Panc1 (cell line): ENCODE measurements around the gene CYB5A. TPM values are rescaled to one million over a fixed set of nuclear protein-coding genes. Genes with fewer than 3 reads are reported as not detected.

ENCODE experiments used
- ATAC-seq: fragments of 200-7000 bp; cut with Tn5 transposase; 2 replicates; pipeline ENCODE4 v1.9.1; 2020; ENCODE audit warnings: mild to moderate bottlenecking, moderate library complexity
- BruUV-seq: library from RNA; stranded (reverse); fragments of 400-500 nt; replicated peaks from 2 replicates; lab custom pipeline; 2021; lab: Mats Ljungman, UMichigan
- CTCF ChIA-PET: fragments of 300-600 bp; sonication (Branson Sonifier 250); formaldehyde crosslinking; loops from one replicate; lab custom pipeline; 2022; ENCODE audit warnings: antibody characterized with exemption; lab: Charles Lee
- POLR2A ChIA-PET: fragments of 300-600 bp; sonication (Branson Sonifier 250); formaldehyde crosslinking; loops from one replicate; lab custom pipeline; 2022; ENCODE audit warnings: antibody characterized with exemption; lab: Charles Lee
- DNase-seq: peaks from one replicate; pipeline ENCODE4 v3.0.0-alpha.2; 2010; ENCODE audit warnings: low read depth, low spot score
- H3K27ac ChIP-seq: 2 replicates; pipeline ENCODE4 v1.5.1; 2011; ENCODE audit warnings: mild to moderate bottlenecking, low read length, inconsistent platforms
- H3K27me3 ChIP-seq: fragments of 200-500 bp; sonication (Bioruptor generic); 2 replicates; pipeline ENCODE4 v1.6.0; 2014; ENCODE audit warnings: low read length, inconsistent platforms; ENCODE audit not compliant: control insufficient read depth, insufficient read depth
- H3K36me3 ChIP-seq: fragments of 200-500 bp; sonication (Bioruptor generic); 2 replicates; pipeline ENCODE4 v1.5.1; 2014; ENCODE audit warnings: inconsistent platforms, mild to moderate bottlenecking, low read length, moderate library complexity; ENCODE audit not compliant: control insufficient read depth, insufficient read depth
- H3K4me1 ChIP-seq: 2 replicates; pipeline ENCODE4 v1.5.1; 2011; ENCODE audit warnings: inconsistent platforms, mild to moderate bottlenecking, low read length, moderate library complexity; ENCODE audit not compliant: control insufficient read depth, insufficient read depth
- H3K4me3 ChIP-seq, 2 experiments: 2 replicates each; pipeline ENCODE4 v1.5.1; 2011 to 2012; ENCODE audit warnings: low read depth in 2 of 2, low read length in 2 of 2, mild to moderate bottlenecking in 2 of 2, inconsistent platforms in 1 of 2, moderate library complexity in 1 of 2
- H3K9me3 ChIP-seq: fragments of 200-500 bp; sonication (Bioruptor generic); 2 replicates; pipeline ENCODE4 v1.5.1; 2014; ENCODE audit warnings: low read depth, mild to moderate bottlenecking, inconsistent platforms, low read length, moderate library complexity; ENCODE audit not compliant: control insufficient read depth, insufficient read depth
- POLR2AphosphoS5 ChIP-seq: IDR thresholded peaks from 2 replicates; pipeline ENCODE4 v1.6.1; 2012; ENCODE audit warnings: mild to moderate bottlenecking, low read depth, low read length, moderate library complexity
- SIN3A ChIP-seq: IDR thresholded peaks from 2 replicates; pipeline ENCODE4 v1.6.1; 2012; ENCODE audit warnings: low read depth, mild to moderate bottlenecking, low read length, moderate library complexity, borderline replicate concordance; ENCODE audit not compliant: insufficient read depth
- TCF7L2 ChIP-seq: IDR thresholded peaks from 2 replicates; pipeline ENCODE4 v1.6.1; 2011; ENCODE audit warnings: mild to moderate bottlenecking, low read depth, low read length, inconsistent platforms
- in situ Hi-C: cut with HindIII; loops from 2 replicates; pipeline ENCODE4 v1.10.0; 2016; ENCODE audit warnings: low sequenced_read_pairs, low pct_unique_long_range_greater_than_20kb
- intact Hi-C: fragments of 100-400 bp; cut with micrococcal nuclease; formaldehyde crosslinking; loops from one replicate; pipeline ENCODE4 v1.10.0; 2022; ENCODE audit not compliant: unreplicated experiment
- total RNA-seq: library from RNA; stranded (reverse); gene quantifications from one replicate; pipeline ENCODE4 v1.2.1, GENCODE V29; 2021; ENCODE audit not compliant: unreplicated experiment
- TF ChIP-seq, protein P1 (sequence below): fragments of 450-650 bp; IDR thresholded peaks from 2 replicates; pipeline ENCODE4 v1.5.1; 2017; ENCODE audit warnings: mild to moderate bottlenecking
- TF ChIP-seq, protein P2 (sequence below), 2 experiments: IDR thresholded peaks; 2 replicates each; pipeline ENCODE4 v1.6.1; 2011 to 2012; ENCODE audit warnings: low read depth in 2 of 2, control low read depth in 1 of 2, low read length in 1 of 2, mild to moderate bottlenecking in 1 of 2, moderate library complexity in 1 of 2; ENCODE audit not compliant: insufficient read depth in 1 of 2

Gene CYB5A
- total RNA-seq, 1 experiment from 2014 or later = 51.3 TPM

DNA sequence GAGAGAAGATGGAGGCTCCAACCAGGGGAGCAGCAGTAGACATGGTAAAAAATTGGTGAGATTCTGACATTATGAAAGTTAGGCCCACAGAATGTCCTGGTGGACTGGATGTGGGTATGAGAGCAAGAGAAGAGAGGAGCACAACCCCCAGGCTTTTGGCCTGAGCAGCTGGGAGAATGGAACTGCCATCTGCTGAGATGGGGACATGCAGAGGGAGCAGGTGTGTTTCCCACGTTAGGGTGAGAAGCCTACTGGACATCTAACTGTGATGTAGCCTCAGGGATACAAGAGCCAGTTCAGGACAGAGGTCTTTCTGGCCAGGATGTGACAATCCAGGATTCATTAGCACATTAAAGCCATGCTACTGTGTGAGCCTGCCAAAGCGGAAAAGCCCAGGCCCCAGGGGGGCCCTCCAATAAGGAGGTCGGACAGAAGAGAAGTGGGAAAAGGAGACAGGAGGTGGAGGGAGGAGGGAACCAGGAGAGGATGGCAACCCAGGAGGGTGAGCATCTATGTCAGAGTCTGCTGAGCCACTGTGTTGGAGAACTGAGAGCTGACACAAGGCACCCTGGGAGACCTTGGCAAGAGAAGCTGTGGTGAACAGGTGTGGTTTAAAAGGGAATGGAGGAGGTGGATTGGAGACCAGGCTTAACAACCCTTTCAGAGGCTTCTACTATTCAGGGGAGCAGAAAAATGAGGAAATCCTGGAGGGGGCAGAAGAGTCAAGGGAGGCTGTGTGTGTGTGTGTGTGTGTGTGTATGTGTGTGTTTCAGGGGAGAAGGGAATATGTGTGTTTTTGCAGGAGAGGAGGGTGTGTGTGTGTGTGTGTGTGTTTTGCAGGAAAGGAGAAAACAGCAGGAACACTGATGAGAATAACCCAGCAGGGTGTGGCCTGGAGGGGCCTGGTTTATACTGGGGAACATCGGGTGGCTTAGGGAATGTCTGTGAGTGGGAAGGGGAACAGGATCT is 10.5 kb downstream of the CYB5A start:
- CTCF ChIA-PET = no interaction called here
- TF ChIP-seq, protein P1, sequence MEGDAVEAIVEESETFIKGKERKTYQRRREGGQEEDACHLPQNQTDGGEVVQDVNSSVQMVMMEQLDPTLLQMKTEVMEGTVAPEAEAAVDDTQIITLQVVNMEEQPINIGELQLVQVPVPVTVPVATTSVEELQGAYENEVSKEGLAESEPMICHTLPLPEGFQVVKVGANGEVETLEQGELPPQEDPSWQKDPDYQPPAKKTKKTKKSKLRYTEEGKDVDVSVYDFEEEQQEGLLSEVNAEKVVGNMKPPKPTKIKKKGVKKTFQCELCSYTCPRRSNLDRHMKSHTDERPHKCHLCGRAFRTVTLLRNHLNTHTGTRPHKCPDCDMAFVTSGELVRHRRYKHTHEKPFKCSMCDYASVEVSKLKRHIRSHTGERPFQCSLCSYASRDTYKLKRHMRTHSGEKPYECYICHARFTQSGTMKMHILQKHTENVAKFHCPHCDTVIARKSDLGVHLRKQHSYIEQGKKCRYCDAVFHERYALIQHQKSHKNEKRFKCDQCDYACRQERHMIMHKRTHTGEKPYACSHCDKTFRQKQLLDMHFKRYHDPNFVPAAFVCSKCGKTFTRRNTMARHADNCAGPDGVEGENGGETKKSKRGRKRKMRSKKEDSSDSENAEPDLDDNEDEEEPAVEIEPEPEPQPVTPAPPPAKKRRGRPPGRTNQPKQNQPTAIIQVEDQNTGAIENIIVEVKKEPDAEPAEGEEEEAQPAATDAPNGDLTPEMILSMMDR = no peak
- TF ChIP-seq TCF7L2 (no peak), POLR2AphosphoS5 (no peak), SIN3A (no peak)
- TF ChIP-seq, protein P2, sequence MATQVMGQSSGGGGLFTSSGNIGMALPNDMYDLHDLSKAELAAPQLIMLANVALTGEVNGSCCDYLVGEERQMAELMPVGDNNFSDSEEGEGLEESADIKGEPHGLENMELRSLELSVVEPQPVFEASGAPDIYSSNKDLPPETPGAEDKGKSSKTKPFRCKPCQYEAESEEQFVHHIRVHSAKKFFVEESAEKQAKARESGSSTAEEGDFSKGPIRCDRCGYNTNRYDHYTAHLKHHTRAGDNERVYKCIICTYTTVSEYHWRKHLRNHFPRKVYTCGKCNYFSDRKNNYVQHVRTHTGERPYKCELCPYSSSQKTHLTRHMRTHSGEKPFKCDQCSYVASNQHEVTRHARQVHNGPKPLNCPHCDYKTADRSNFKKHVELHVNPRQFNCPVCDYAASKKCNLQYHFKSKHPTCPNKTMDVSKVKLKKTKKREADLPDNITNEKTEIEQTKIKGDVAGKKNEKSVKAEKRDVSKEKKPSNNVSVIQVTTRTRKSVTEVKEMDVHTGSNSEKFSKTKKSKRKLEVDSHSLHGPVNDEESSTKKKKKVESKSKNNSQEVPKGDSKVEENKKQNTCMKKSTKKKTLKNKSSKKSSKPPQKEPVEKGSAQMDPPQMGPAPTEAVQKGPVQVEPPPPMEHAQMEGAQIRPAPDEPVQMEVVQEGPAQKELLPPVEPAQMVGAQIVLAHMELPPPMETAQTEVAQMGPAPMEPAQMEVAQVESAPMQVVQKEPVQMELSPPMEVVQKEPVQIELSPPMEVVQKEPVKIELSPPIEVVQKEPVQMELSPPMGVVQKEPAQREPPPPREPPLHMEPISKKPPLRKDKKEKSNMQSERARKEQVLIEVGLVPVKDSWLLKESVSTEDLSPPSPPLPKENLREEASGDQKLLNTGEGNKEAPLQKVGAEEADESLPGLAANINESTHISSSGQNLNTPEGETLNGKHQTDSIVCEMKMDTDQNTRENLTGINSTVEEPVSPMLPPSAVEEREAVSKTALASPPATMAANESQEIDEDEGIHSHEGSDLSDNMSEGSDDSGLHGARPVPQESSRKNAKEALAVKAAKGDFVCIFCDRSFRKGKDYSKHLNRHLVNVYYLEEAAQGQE (IDR thresholded peaks at IDR 0.05; ENCODE audit: insufficient read depth in 1 of 2, low read depth in 2 of 2, low read length in 1 of 2) = no peak
- H3K9me3 ChIP-seq = no peaks in the 10 kb centered on the region
- intact Hi-C loops = no loop called here
- no peaks in the 10 kb centered on the region for H3K4me1 ChIP-seq
- H3K27ac ChIP-seq = no peak overlapping the region
- H3K36me3 ChIP-seq = no peaks in the 10 kb centered on the region
- in situ Hi-C loops = no loop called here
- DNase-seq = no peak
- BruUV-seq = no TSS peak
- ATAC-seq = no peak; the same call in 1 of the 2 replicates
- POLR2A ChIA-PET = no interaction called here
- no peak overlapping the region for H3K4me3 ChIP-seq
- H3K27me3 ChIP-seq = no peaks in the 10 kb centered on the region

DNA sequence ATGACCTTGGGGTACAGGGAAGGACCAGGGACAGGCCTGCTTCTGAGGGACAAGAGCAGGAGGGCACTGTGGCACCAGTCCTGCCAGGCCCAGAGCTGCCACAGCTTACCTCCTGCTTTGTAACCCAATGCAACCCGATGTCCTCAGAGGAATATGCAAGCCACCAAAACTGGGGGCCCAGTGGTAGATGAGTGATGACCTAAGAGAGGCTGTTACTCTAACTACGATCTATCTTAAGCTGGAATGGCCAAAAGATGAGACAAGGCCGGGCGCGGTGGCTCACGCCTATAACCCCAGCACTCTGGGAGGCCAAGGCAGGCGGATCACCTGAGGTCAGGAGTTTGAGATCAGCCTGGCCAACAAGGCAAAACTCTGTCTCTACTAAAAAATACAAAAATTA is 12.8 kb downstream of the CYB5A start:
- in situ Hi-C loops = no loop called here

More for the DNA sequence above, 12.8 kb downstream of the CYB5A start:
- no peak for DNase-seq
- ChIA-PET POLR2A (no interaction called here), CTCF (no interaction called here)
- intact Hi-C loops = no loop called here
- H3K4me3 ChIP-seq = no peak overlapping the region
- H3K27me3 ChIP-seq = no peaks in the 10 kb centered on the region
- H3K36me3 ChIP-seq = no peaks in the 10 kb centered on the region
- H3K4me1 ChIP-seq = no peaks in the 10 kb centered on the region
- H3K27ac ChIP-seq = no peak overlapping the region
- TF ChIP-seq, protein P2 (IDR thresholded peaks at IDR 0.05; ENCODE audit: insufficient read depth in 1 of 2, low read depth in 2 of 2, low read length in 1 of 2) = no peak
- TF ChIP-seq, protein P1 = no peak
- no peak for TF ChIP-seq SIN3A
- TF ChIP-seq TCF7L2 = no peak
- no peak for TF ChIP-seq POLR2AphosphoS5
- no peaks in the 10 kb centered on the region for H3K9me3 ChIP-seq
- no TSS peak for BruUV-seq
- no peak for ATAC-seq
